Fibroblast of pulmonary artery (primary cell): Measurements from ENCODE around the gene SESTD1.
A peak's percentile ranks its signal among the peaks of the same experiment; 100 is the strongest.

Source experiments
- DNase-seq: peaks from one replicate; pipeline ENCODE4 v3.0.0-alpha.2; 2010; ENCODE audit warnings: low read depth
- H3K4me3 ChIP-seq: replicated peaks from 2 replicates; pipeline ENCODE4 v1.5.1; 2011; ENCODE audit warnings: low read depth, mild to moderate bottlenecking, control low read depth, low read length, moderate library complexity
- CTCF ChIP-seq: IDR thresholded peaks from 2 replicates; pipeline ENCODE4 v1.5.1; 2011; ENCODE audit warnings: mild to moderate bottlenecking, control low read depth, low read length, inconsistent platforms; ENCODE audit errors: missing control alignments

SESTD1 gene

GRCh38 chr2:179264368-179265081, at the start of gene SESTD1:
Gene SESTD1 (minus strand): TSS chr2:179264832. CDS start chr2:179191841, 72,991 bp downstream.
- TF ChIP-seq CTCF = no peak
- peak; percentile 45 for DNase-seq
- H3K4me3 ChIP-seq = peak within 1 kb of the TSS; percentile 81

GRCh38 chr2:179313057-179313456, 48.4 kb upstream of the SESTD1 start:
- no peak for DNase-seq
- no peak for TF ChIP-seq CTCF
- H3K4me3 ChIP-seq = no peak overlapping the region

- TF ChIP-seq CTCF = no peak
- DNase-seq = no peak
- H3K4me3 ChIP-seq = no peak overlapping the region
These were observed 46.5 kb upstream of the SESTD1 start for GRCh38 chr2:179311101-179311500.

- TF ChIP-seq CTCF = no peak
- H3K4me3 ChIP-seq = no peak overlapping the region
- no peak for DNase-seq
These were observed 43.2 kb upstream of the SESTD1 start for GRCh38 chr2:179307616-179308371.

- TF ChIP-seq CTCF = no peak
- DNase-seq = no peak
- no peak overlapping the region for H3K4me3 ChIP-seq
These were observed 40.5 kb upstream of the SESTD1 start for GRCh38 chr2:179305125-179305524.

- no peak for DNase-seq
- no peak for TF ChIP-seq CTCF
- no peak overlapping the region for H3K4me3 ChIP-seq
These were observed 39.8 kb upstream of the SESTD1 start for GRCh38 chr2:179304424-179304823.
